CD14-positive monocyte (primary cell): ENCODE results near the gene PCDHB2. TPM values are rescaled to one million over a fixed set of nuclear protein-coding genes. Genes with fewer than 3 reads are reported as not detected.

ENCODE experiments used
- DNase-seq, 3 donors: peaks; one replicate each; pipeline ENCODE4 v3.0.0-alpha.2; 2011 to 2022
- H2AFZ ChIP-seq: 2 replicates; pipeline ENCODE4 v1.6.0; 2012; ENCODE audit warnings: mild to moderate bottlenecking, low read depth, low read length, inconsistent platforms; ENCODE audit not compliant: insufficient read depth, poor library complexity, severe bottlenecking
- H3K27ac ChIP-seq, 2 donors: 1 replicate in 1 of 2; 2 replicates in 1 of 2; pipeline ENCODE4 v1.5.1; 2012 to 2013; ENCODE audit warnings: low read length in 2 of 2, control low read depth in 1 of 2, inconsistent platforms in 1 of 2, low read depth in 1 of 2, mild to moderate bottlenecking in 1 of 2
- H3K27me3 ChIP-seq, 2 donors: one replicate each; pipeline versions ENCODE4 v1.6.0 to v1.6.1; 2011 to 2013; ENCODE audit warnings: low read length in 2 of 2; ENCODE audit not compliant: control insufficient read depth in 2 of 2, insufficient read depth in 2 of 2
- H3K36me3 ChIP-seq, 2 donors: replicated peaks in 1 of 2; 1 replicate in 1 of 2; 2 replicates in 1 of 2; pipeline versions ENCODE4 v1.5.1 to v1.6.1; 2012 to 2013; ENCODE audit warnings: low read length in 2 of 2, control low read depth in 1 of 2, inconsistent platforms in 1 of 2, mild to moderate bottlenecking in 1 of 2; ENCODE audit not compliant: insufficient read depth in 2 of 2, control insufficient read depth in 1 of 2
- H3K4me1 ChIP-seq, 2 donors: 1 replicate in 1 of 2; 2 replicates in 1 of 2; pipeline versions ENCODE4 v1.5.1 to v1.6.1; 2012 to 2013; ENCODE audit warnings: low read length in 2 of 2, control low read depth in 1 of 2, inconsistent platforms in 1 of 2, mild to moderate bottlenecking in 1 of 2, moderate library complexity in 1 of 2; ENCODE audit not compliant: insufficient read depth in 2 of 2, control insufficient read depth in 1 of 2
- H3K4me2 ChIP-seq: replicated peaks from 2 replicates; pipeline ENCODE3; 2012; ENCODE audit warnings: low read length, moderate library complexity, mild to moderate bottlenecking; ENCODE audit not compliant: poor library complexity, severe bottlenecking; ENCODE audit errors: extremely low read depth
- H3K4me3 ChIP-seq, 3 experiments: fragments of 200-600 bp in 1 of 3; sonication (generic) in 1 of 3; replicated peaks in 1 of 3; 1 replicate in 2 of 3; 2 replicates in 1 of 3; pipeline ENCODE4 v1.5.1; 2011 to 2013; ENCODE audit warnings: low read length in 3 of 3, mild to moderate bottlenecking in 3 of 3, control low read depth in 2 of 3, low read depth in 2 of 3, inconsistent platforms in 1 of 3, moderate library complexity in 1 of 3
- H3K79me2 ChIP-seq: 2 replicates; pipeline ENCODE4 v1.6.0; 2012; ENCODE audit warnings: mild to moderate bottlenecking, control low read depth, inconsistent platforms, low read length, moderate library complexity; ENCODE audit not compliant: insufficient read depth
- H3K9ac ChIP-seq: 2 replicates; pipeline ENCODE4 v1.6.0; 2017; ENCODE audit warnings: low read length, mild to moderate bottlenecking; ENCODE audit not compliant: insufficient read depth, poor library complexity, severe bottlenecking
- H3K9me3 ChIP-seq, 2 donors: replicated peaks in 1 of 2; 1 replicate in 1 of 2; 2 replicates in 1 of 2; pipeline versions ENCODE4 v1.5.1 to v1.6.1; 2012 to 2013; ENCODE audit warnings: low read length in 2 of 2, control low read depth in 1 of 2; ENCODE audit not compliant: control insufficient read depth in 1 of 2, insufficient read depth in 1 of 2
- H4K20me1 ChIP-seq: 2 replicates; pipeline ENCODE4 v1.6.0; 2012; ENCODE audit warnings: mild to moderate bottlenecking, low read length, control low read depth, moderate library complexity; ENCODE audit not compliant: insufficient read depth
- H3K27ac Mint-ChIP-seq, 7 donors: one replicate each; pipeline ENCODE4 v1.8.0; 2020; ENCODE audit warnings: mild to moderate bottlenecking in 7 of 7, mixed read lengths in 7 of 7, moderate library complexity in 6 of 7, inconsistent platforms in 2 of 7
- H3K27me3 Mint-ChIP-seq, 3 donors: one replicate each; pipeline ENCODE4 v1.8.0; 2021 to 2022; ENCODE audit warnings: low read depth in 3 of 3, mild to moderate bottlenecking in 3 of 3, mixed read lengths in 3 of 3, moderate library complexity in 3 of 3, inconsistent platforms in 1 of 3
- H3K36me3 Mint-ChIP-seq, 2 donors: one replicate each; pipeline ENCODE4 v1.8.0; 2020; ENCODE audit warnings: mixed read lengths in 2 of 2, inconsistent platforms in 1 of 2, mild to moderate bottlenecking in 1 of 2
- H3K4me1 Mint-ChIP-seq: one replicate; pipeline ENCODE4 v1.8.0; 2020; ENCODE audit warnings: mild to moderate bottlenecking, mixed read lengths
- H3K4me3 Mint-ChIP-seq, 2 donors: one replicate each; pipeline ENCODE4 v1.8.0; 2020; ENCODE audit warnings: mild to moderate bottlenecking in 2 of 2, mixed read lengths in 2 of 2, moderate library complexity in 1 of 2
- H3K9me3 Mint-ChIP-seq, 7 donors: one replicate each; pipeline ENCODE4 v1.8.0; 2020 to 2022; ENCODE audit warnings: mixed read lengths in 7 of 7, mild to moderate bottlenecking in 6 of 7, moderate library complexity in 6 of 7, inconsistent platforms in 2 of 7
- WGBS: methylation state at CpG from one replicate; pipeline ENCODE4 v1.1.5; 2013; ENCODE audit warnings: missing lambda C conversion rate; ENCODE audit not compliant: insufficient coverage; 5-methylcytosine and 5-hydroxymethylcytosine counted together
- intact Hi-C, 2 donors: fragments of 100-400 bp; cut with micrococcal nuclease; formaldehyde crosslinking; loops; one replicate each; pipeline versions ENCODE4 v1.15.0 to v1.15.1; 2023
- polyA plus RNA-seq, 3 donors: library from polyadenylated mRNA; depleted of rRNA in 1 of 3; unstranded in 2 of 3; stranded (reverse) in 1 of 3; fragments of 300-500 nt in 2 of 3; fragments of >200 nt in 1 of 3; fragmentation: Illumina TruSeq in 2 of 3; gene quantifications; 1 replicate in 2 of 3; 2 replicates in 1 of 3; pipeline ENCODE4 v1.2.3, GENCODE V29; 2012 to 2021
- TF ChIP-seq, protein P1 (sequence below): fragments of 200-600 bp; IDR thresholded peaks from one replicate; pipeline ENCODE4 v1.8.0; 2022; ENCODE audit warnings: antibody characterized with exemption, mild to moderate bottlenecking

The PCDHB2 gene
- polyA plus RNA-seq, 3 donors: not detected

DNA sequence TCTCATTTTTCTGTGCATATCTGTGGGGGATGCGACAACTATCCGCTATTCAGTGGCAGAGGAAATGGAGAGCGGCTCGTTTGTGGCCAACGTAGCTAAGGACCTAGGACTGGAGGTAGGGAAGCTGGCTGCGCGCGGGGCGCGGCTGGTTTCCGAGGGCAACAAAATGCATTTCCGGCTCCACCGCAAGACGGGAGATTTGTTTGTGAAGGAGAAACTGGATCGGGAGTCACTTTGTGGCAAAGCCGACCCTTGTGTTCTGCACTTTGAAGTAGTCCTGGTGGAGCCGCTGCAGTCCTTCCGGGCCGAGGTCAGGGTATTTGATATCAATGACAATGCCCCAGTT is 42.9 kb upstream of the PCDHB2 start:
- H3K4me3 ChIP-seq: no peak overlapping the region
- no peaks in the 10 kb centered on the region for H3K36me3 ChIP-seq
- peaks cover 0 to 2% of the 10 kb centered on the region in 2 donors for H3K36me3 Mint-ChIP-seq
- no peak overlapping the region for H3K4me2 ChIP-seq
- H2AFZ ChIP-seq: no peak overlapping the region
- H3K9ac ChIP-seq: no peak overlapping the region
- no peak overlapping the region for H3K27ac Mint-ChIP-seq
- peaks cover 9 to 17% (median 15%) of the 10 kb centered on the region in 3 donors for H3K27me3 Mint-ChIP-seq
- 12% methylated on average over 19 of the region's 19 CpGs for WGBS
- TF ChIP-seq, protein P1, sequence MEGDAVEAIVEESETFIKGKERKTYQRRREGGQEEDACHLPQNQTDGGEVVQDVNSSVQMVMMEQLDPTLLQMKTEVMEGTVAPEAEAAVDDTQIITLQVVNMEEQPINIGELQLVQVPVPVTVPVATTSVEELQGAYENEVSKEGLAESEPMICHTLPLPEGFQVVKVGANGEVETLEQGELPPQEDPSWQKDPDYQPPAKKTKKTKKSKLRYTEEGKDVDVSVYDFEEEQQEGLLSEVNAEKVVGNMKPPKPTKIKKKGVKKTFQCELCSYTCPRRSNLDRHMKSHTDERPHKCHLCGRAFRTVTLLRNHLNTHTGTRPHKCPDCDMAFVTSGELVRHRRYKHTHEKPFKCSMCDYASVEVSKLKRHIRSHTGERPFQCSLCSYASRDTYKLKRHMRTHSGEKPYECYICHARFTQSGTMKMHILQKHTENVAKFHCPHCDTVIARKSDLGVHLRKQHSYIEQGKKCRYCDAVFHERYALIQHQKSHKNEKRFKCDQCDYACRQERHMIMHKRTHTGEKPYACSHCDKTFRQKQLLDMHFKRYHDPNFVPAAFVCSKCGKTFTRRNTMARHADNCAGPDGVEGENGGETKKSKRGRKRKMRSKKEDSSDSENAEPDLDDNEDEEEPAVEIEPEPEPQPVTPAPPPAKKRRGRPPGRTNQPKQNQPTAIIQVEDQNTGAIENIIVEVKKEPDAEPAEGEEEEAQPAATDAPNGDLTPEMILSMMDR: no peak
- H3K79me2 ChIP-seq: no peaks in the 10 kb centered on the region
- H3K4me1 ChIP-seq: no peaks in the 10 kb centered on the region
- H4K20me1 ChIP-seq: no peaks in the 10 kb centered on the region
- H3K27ac ChIP-seq: no peak overlapping the region
- no peaks in the 10 kb centered on the region for H3K4me1 Mint-ChIP-seq
- no peak for DNase-seq
- peaks cover 3 to 14% of the 10 kb centered on the region in 2 donors for H3K27me3 ChIP-seq
- peaks cover 26 to 31% of the 10 kb centered on the region in 2 donors for H3K9me3 ChIP-seq
- H3K4me3 Mint-ChIP-seq: peak overlapping the region in 1 of 2 donors; percentile 71
- intact Hi-C loops: no loop called here
- H3K9me3 Mint-ChIP-seq: peaks cover 15 to 32% (median 28%) of the 10 kb centered on the region in 7 donors

DNA sequence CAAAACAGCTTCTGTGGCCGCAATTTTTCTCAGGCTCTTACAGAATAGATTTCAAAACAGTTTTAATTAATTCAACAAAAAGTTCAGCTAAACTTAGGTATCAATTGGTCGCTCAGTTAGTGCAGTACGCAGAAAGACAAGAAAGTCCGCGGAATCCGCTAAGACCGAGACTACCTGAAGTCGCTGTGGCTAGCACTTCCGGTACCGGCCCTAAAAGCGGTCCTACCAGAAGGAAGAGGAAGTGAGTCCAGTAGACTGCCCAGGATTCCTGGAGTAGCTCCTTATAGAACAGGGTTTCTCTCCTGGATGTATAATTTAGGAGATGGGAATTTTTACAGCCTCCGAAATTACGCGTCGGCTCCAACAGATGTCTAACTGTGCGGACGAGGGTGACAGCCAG is 16.6 kb upstream of the PCDHB2 start:
- H3K4me3 ChIP-seq: peak overlapping the region in 1 of 3 experiments; percentile 12
- H3K27me3 Mint-ChIP-seq: peaks cover 1 to 6% (median 2%) of the 10 kb centered on the region in 3 donors
- H4K20me1 ChIP-seq: no peaks in the 10 kb centered on the region
- no peaks in the 10 kb centered on the region for H3K36me3 Mint-ChIP-seq
- H3K4me2 ChIP-seq: no peak overlapping the region
- no peaks in the 10 kb centered on the region for H3K4me1 ChIP-seq
- intact Hi-C loops: no loop called here
- H3K36me3 ChIP-seq: no peaks in the 10 kb centered on the region
- H3K9me3 Mint-ChIP-seq: peaks cover 9 to 40% (median 31%) of the 10 kb centered on the region in 7 donors
- peaks cover 19 to 28% of the 10 kb centered on the region in 2 donors for H3K9me3 ChIP-seq
- H3K79me2 ChIP-seq: no peaks in the 10 kb centered on the region
- H3K27ac Mint-ChIP-seq: no peak overlapping the region
- H3K27ac ChIP-seq: no peak overlapping the region
- no peaks in the 10 kb centered on the region for H3K4me1 Mint-ChIP-seq
- WGBS: 56% methylated on average over 16 of the region's 17 CpGs
- H3K27me3 ChIP-seq: no peaks in the 10 kb centered on the region
- no peak overlapping the region for H2AFZ ChIP-seq
- no peak overlapping the region for H3K4me3 Mint-ChIP-seq
- TF ChIP-seq, protein P1: no peak
- no peak overlapping the region for H3K9ac ChIP-seq
- DNase-seq: no peak
